SH-SY5Y (cell line): ENCODE results near the gene AFF3.

Source experiments
- GATA2 ChIP-seq: IDR thresholded peaks from 2 replicates; pipeline ENCODE4 v1.6.1; 2011; ENCODE audit warnings: mild to moderate bottlenecking, low read depth, low read length
- GATA3 ChIP-seq: IDR thresholded peaks from 2 replicates; pipeline ENCODE4 v1.6.1; 2011; ENCODE audit warnings: low read depth, mild to moderate bottlenecking, low read length, moderate library complexity

- no peak for TF ChIP-seq GATA2
- no peak for TF ChIP-seq GATA3
Measured at GRCh38 chr2:100110614-100111000, 31.8 kb downstream of the AFF3 start.
